Osteocyte (in vitro differentiated cells): Measurements from ENCODE around the gene CPA3. TPM values are rescaled to one million over a fixed set of nuclear protein-coding genes. Genes with fewer than 3 reads are reported as not detected.

ENCODE experiments used
- DNase-seq: peaks from one replicate; pipeline ENCODE4 v3.0.0; 2021; ENCODE audit warnings: mixed read lengths; ENCODE audit not compliant: unreplicated experiment; ENCODE audit errors: extremely low spot score
- H3K27ac Mint-ChIP-seq: one replicate; pipeline ENCODE4 v1.8.0; 2021; ENCODE audit warnings: mild to moderate bottlenecking, mixed read lengths; ENCODE audit not compliant: unreplicated experiment
- H3K27me3 Mint-ChIP-seq: one replicate; pipeline ENCODE4 v1.8.0; 2021; ENCODE audit warnings: mixed read lengths; ENCODE audit not compliant: unreplicated experiment
- H3K36me3 Mint-ChIP-seq: one replicate; pipeline ENCODE4 v1.8.0; 2021; ENCODE audit warnings: mixed read lengths; ENCODE audit not compliant: unreplicated experiment
- H3K4me1 Mint-ChIP-seq: one replicate; pipeline ENCODE4 v1.8.0; 2021; ENCODE audit warnings: mixed read lengths; ENCODE audit not compliant: unreplicated experiment
- H3K4me3 Mint-ChIP-seq: one replicate; pipeline ENCODE4 v1.8.0; 2021; ENCODE audit warnings: mild to moderate bottlenecking, moderate library complexity, mixed read lengths; ENCODE audit not compliant: unreplicated experiment
- H3K9me3 Mint-ChIP-seq: one replicate; pipeline ENCODE4 v1.8.0; 2021; ENCODE audit warnings: mixed read lengths; ENCODE audit not compliant: unreplicated experiment
- total RNA-seq: library from RNA; stranded (reverse); gene quantifications from 2 replicates; pipeline ENCODE4 v1.2.1, GENCODE V29; 2021
- TF ChIP-seq, protein P1 (sequence below): fragments of 200-600 bp; sonication (generic); IDR thresholded peaks from 2 replicates; pipeline ENCODE4 v1.5.0; 2021; ENCODE audit warnings: antibody characterized with exemption, mild to moderate bottlenecking, moderate library complexity

CPA3 gene
- total RNA-seq, 1 donor from 2014 or later: not detected

- Mint-ChIP-seq H3K36me3 (no peaks in the 10 kb centered on the region), H3K27me3 (peaks cover 2% of the 10 kb centered on the region), H3K9me3 (peaks cover 6% of the 10 kb centered on the region), H3K27ac (no peak overlapping the region), H3K4me1 (peaks cover 7% of the 10 kb centered on the region), H3K4me3 (no peak overlapping the region)
- no peak for DNase-seq
- TF ChIP-seq, protein P1, sequence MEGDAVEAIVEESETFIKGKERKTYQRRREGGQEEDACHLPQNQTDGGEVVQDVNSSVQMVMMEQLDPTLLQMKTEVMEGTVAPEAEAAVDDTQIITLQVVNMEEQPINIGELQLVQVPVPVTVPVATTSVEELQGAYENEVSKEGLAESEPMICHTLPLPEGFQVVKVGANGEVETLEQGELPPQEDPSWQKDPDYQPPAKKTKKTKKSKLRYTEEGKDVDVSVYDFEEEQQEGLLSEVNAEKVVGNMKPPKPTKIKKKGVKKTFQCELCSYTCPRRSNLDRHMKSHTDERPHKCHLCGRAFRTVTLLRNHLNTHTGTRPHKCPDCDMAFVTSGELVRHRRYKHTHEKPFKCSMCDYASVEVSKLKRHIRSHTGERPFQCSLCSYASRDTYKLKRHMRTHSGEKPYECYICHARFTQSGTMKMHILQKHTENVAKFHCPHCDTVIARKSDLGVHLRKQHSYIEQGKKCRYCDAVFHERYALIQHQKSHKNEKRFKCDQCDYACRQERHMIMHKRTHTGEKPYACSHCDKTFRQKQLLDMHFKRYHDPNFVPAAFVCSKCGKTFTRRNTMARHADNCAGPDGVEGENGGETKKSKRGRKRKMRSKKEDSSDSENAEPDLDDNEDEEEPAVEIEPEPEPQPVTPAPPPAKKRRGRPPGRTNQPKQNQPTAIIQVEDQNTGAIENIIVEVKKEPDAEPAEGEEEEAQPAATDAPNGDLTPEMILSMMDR: no peak
These were observed 57.4 kb downstream of the CPA3 start for GRCh38 chr3:148922467-148922866.

DNA sequence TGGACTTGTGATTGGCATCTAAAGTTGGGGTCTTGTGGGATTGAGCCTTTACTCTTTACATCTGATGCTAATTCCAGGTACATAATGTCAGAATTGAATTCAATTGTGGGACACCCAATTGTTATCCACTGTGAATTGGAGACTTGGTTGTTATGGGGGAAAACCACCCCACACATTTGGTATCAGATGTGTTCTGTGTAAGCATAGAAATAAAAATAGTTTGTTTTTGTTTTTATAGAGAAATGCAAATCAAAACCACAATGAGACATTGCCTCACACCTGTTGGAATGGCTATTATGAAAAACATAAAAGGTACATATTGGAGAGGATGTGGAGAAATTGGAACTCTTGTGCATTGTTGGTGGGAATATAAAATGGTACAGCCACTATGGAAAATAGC lies 58.5 kb downstream of the CPA3 start:
- H3K4me3 Mint-ChIP-seq: no peak overlapping the region
- no peak for DNase-seq
- H3K4me1 Mint-ChIP-seq: peaks cover 7% of the 10 kb centered on the region
- H3K9me3 Mint-ChIP-seq: peaks cover 6% of the 10 kb centered on the region
- TF ChIP-seq, protein P1: no peak
- no peaks in the 10 kb centered on the region for H3K27me3 Mint-ChIP-seq
- H3K27ac Mint-ChIP-seq: no peak overlapping the region
- H3K36me3 Mint-ChIP-seq: no peaks in the 10 kb centered on the region

DNA sequence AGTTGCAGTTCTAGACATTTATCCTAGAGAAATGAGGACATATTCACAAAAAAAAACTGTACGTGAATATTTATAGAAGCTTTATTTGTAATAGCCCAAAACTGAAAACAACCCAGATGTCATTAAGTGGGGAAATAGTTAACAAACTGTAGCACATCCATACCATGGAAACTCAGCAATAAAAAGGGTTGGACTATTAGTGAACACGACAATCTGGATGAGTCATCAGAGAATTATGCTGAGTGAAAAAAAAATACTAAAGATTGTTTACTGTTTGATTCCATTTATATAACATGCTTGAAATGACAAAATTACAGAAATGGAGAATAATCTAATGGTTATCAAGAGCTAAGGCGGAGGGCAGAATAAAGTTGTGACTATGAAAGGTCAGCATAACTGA lies 59.5 kb downstream of the CPA3 start:
- Mint-ChIP-seq H3K36me3 (no peaks in the 10 kb centered on the region), H3K4me3 (no peak overlapping the region), H3K9me3 (peaks cover 6% of the 10 kb centered on the region), H3K27ac (no peak overlapping the region), H3K27me3 (no peaks in the 10 kb centered on the region), H3K4me1 (peaks cover 7% of the 10 kb centered on the region)
- TF ChIP-seq, protein P1: no peak
- DNase-seq: no peak

DNA sequence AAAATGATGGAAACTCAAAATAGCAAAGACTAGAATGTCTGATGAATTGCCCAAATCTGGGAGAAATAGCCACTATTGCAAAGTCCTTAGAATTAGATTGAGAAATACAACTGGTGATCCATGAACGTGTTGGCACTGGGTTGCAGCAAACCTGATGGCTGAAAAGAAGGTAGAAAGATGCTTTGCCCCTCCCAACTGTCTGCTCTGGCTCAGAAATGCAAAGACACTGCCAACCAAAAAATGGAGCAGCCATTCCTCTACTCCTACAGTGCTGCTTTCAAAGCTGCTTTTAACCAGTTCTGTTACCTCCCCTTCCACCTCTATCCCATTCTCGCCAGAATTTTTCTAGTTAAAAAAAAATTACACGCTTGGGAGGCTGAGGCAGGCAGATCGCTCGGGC lies 60.7 kb downstream of the CPA3 start:
- H3K27me3 Mint-ChIP-seq: no peaks in the 10 kb centered on the region
- TF ChIP-seq, protein P1: no peak
- no peak for DNase-seq
- peaks cover 10% of the 10 kb centered on the region for H3K4me1 Mint-ChIP-seq
- H3K36me3 Mint-ChIP-seq: no peaks in the 10 kb centered on the region
- no peak overlapping the region for H3K4me3 Mint-ChIP-seq
- H3K27ac Mint-ChIP-seq: no peak overlapping the region
- peaks cover 6% of the 10 kb centered on the region for H3K9me3 Mint-ChIP-seq

GRCh38 chr3:148930752-148931151 lies 65.7 kb downstream of the CPA3 start:
- Mint-ChIP-seq H3K27me3 (peaks cover 7% of the 10 kb centered on the region), H3K4me3 (no peak overlapping the region), H3K27ac (no peak overlapping the region), H3K36me3 (no peaks in the 10 kb centered on the region), H3K9me3 (no peaks in the 10 kb centered on the region), H3K4me1 (peaks cover 6% of the 10 kb centered on the region)
- TF ChIP-seq, protein P1: no peak
- no peak for DNase-seq
